LNCaP clone FGC (cell line): Measurements from ENCODE around the gene SLC43A2.
"Not testable (repeated sequence)": the region's sequence is repeated elsewhere in the genome, so short reads cannot be mapped to it uniquely, and the experiment has no call there.

Experiments used
- DNase-seq: peaks from one replicate; pipeline ENCODE4 v3.0.0-alpha.2; 2011; ENCODE audit warnings: low read depth
- H3K4me3 ChIP-seq: 2 replicates; pipeline ENCODE4 v1.5.1; 2011; ENCODE audit warnings: mild to moderate bottlenecking, low read depth, low read length, control low read depth
- TF ChIP-seq, protein P1 (sequence below): IDR thresholded peaks from 2 replicates; pipeline ENCODE4 v1.5.1; 2012; ENCODE audit warnings: mild to moderate bottlenecking; ENCODE audit not compliant: control insufficient read depth, insufficient read depth; ENCODE audit errors: extremely low read depth

The SLC43A2 gene

GRCh38 chr17:1576500-1576899 lies 52.1 kb downstream of the SLC43A2 start:
- no peak for DNase-seq
- H3K4me3 ChIP-seq = no peak overlapping the region
- TF ChIP-seq, protein P1, sequence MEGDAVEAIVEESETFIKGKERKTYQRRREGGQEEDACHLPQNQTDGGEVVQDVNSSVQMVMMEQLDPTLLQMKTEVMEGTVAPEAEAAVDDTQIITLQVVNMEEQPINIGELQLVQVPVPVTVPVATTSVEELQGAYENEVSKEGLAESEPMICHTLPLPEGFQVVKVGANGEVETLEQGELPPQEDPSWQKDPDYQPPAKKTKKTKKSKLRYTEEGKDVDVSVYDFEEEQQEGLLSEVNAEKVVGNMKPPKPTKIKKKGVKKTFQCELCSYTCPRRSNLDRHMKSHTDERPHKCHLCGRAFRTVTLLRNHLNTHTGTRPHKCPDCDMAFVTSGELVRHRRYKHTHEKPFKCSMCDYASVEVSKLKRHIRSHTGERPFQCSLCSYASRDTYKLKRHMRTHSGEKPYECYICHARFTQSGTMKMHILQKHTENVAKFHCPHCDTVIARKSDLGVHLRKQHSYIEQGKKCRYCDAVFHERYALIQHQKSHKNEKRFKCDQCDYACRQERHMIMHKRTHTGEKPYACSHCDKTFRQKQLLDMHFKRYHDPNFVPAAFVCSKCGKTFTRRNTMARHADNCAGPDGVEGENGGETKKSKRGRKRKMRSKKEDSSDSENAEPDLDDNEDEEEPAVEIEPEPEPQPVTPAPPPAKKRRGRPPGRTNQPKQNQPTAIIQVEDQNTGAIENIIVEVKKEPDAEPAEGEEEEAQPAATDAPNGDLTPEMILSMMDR = no peak

DNA sequence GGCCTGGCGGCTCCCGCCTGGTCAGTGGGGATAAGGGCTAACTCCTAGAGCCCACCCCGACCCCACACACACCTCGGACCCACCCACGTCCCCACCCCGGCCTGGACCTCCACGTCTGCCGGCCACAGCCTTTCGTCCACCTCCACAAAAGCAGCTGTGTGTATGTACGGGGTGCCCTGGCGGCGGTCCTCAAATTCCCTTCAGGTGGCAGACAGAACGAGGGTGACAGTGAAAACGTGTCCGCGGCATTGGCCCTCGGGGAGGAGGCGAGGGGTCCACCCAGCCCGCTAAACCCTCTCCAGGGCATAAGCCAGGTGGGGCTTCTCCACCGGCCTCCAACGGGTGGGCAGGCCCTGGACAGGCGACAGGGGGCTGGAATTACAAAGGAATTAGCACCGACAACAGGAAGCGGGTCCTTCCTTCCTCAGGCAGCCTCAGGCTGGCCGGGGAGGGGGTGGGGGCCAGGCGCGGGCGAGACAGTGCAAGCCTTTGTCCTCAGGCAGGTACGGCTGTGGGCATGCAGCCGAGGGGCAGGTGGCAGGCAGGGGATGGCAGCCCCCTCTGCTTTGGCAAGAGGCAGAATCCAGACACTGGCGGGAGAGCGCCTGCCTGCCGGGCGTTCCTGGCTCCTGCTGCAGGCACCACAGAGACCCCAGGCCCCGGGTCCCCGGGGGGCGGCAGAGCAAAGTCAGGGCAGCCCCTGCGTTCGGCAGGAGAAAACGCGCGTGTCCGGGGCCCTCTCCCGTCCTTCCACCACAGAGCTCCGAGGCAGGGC lies 53.8 kb downstream of the SLC43A2 start:
- H3K4me3 ChIP-seq = no peak overlapping the region
- TF ChIP-seq, protein P1 = no peak
- DNase-seq = no peak

DNA sequence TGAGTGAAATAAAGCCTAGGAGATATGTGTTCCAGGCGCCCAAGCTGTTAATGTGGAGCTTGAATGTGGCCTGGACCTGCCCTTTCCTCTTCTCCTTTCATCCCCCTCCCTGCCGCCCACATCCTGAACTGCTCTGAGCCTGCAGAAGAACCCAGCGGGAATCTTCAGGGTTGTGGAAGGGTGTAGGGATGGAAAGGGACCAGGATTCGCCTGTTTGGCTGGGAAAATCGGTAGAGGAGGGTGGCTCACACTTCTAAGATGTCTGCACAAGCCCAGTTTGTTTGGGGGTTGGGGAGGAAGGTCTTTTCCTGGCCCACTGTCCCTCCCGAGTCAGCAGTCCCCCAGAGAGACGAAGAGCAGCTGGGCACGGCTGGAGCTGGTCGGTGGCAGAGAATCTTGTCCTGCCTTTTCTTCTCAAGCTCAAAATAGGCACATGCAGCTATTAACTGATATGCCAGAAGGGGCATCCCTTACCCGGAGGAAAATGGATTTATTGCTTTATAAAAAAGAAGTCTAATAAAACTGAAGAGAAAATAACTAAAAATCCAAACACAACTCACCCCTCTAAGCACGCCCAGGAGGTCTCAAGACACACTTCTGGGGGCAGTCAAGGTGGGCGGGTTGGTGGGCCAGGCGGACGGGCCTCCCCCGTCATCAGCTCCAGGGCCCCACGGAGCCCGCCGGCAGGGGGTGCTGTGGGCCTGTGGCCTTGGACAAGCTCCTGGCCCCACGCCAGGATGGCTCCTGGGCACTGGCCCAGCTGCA lies 54.5 kb downstream of the SLC43A2 start:
- DNase-seq = no peak
- H3K4me3 ChIP-seq = no peak overlapping the region
- TF ChIP-seq, protein P1 = peak; percentile 95

DNA sequence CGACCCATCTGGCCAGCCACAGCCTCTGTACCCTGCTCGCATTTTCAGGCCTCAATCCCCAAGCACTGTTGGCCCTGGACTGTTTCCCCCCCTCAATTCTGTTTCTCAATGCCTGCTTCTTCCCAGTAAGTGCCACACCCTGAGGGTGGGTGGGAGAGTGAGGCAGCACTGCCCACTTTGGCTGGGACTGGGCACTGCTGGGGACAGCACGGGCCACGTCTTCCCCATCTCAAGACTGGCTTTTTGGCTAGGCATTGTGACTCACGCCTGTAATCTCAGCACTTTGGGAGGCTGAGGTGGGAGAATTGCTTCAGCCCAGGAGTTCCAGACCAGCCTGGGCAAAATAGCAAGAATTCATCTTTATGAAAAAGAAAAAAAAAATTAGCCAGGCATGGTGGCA lies 56.0 kb downstream of the SLC43A2 start:
- DNase-seq, H3K4me3 ChIP-seq: not testable (repeated sequence)

GRCh38 chr17:1571341-1571704 lies 57.3 kb downstream of the SLC43A2 start:
- H3K4me3 ChIP-seq = no peak overlapping the region
- TF ChIP-seq, protein P1 = no peak
- DNase-seq = no peak

- no peak for DNase-seq
- TF ChIP-seq, protein P1 = no peak
- no peak overlapping the region for H3K4me3 ChIP-seq
Measured at GRCh38 chr17:1568950-1569810, 59.5 kb downstream of the SLC43A2 start.
